Right renal cortex interstitium (tissue), 3 donors: ENCODE measurements around the gene KRTAP19-4. TPM values are rescaled to one million over a fixed set of nuclear protein-coding genes. Genes with fewer than 3 reads are reported as not detected.

Source experiments
- polyA plus RNA-seq, 3 donors: library from polyadenylated mRNA; unstranded; fragments of 120-200 nt; gene quantifications; one replicate each; pipeline ENCODE4 v1.2.1, GENCODE V29; 2013; ENCODE audit not compliant: insufficient read length in 3 of 3

Gene KRTAP19-4
- polyA plus RNA-seq, 3 donors: not detected

Other genes with a start within 250 kb of the KRTAP19-4 start
- not detected for gene KRTAP24-1, start 214.2 kb downstream of the KRTAP19-4 start, polyA plus RNA-seq
- gene KRTAP25-1, start 207.7 kb downstream of the KRTAP19-4 start, polyA plus RNA-seq: not detected
- not detected for gene KRTAP26-1, start 176.8 kb downstream of the KRTAP19-4 start, polyA plus RNA-seq
- gene KRTAP27-1, start 159.5 kb downstream of the KRTAP19-4 start, polyA plus RNA-seq: not detected
- not detected for gene KRTAP23-1, start 148.6 kb downstream of the KRTAP19-4 start, polyA plus RNA-seq
- gene KRTAP13-2, start 124.9 kb downstream of the KRTAP19-4 start, polyA plus RNA-seq: not detected
- not detected for gene KRTAP13-1, start 101.1 kb downstream of the KRTAP19-4 start, polyA plus RNA-seq
- not detected for gene KRTAP13-3, start 71.2 kb downstream of the KRTAP19-4 start, polyA plus RNA-seq
- gene KRTAP13-4, start 66.9 kb downstream of the KRTAP19-4 start, polyA plus RNA-seq: not detected
- gene KRTAP15-1, start 56.9 kb downstream of the KRTAP19-4 start, polyA plus RNA-seq: not detected
- not detected for gene KRTAP19-1, start 16.8 kb downstream of the KRTAP19-4 start, polyA plus RNA-seq
- not detected for gene KRTAP19-2, start 9.7 kb downstream of the KRTAP19-4 start, polyA plus RNA-seq
- not detected for gene KRTAP19-3, start 5.2 kb downstream of the KRTAP19-4 start, polyA plus RNA-seq
- not detected for gene KRTAP19-5, start 5.0 kb upstream of the KRTAP19-4 start, polyA plus RNA-seq
- not detected for gene KRTAP19-6, start 44.7 kb upstream of the KRTAP19-4 start, polyA plus RNA-seq
- gene KRTAP19-7, start 64.1 kb upstream of the KRTAP19-4 start, polyA plus RNA-seq: not detected
- not detected for gene KRTAP22-2, start 93.2 kb upstream of the KRTAP19-4 start, polyA plus RNA-seq
- not detected for gene KRTAP6-3, start 95.3 kb upstream of the KRTAP19-4 start, polyA plus RNA-seq
- gene KRTAP6-2, start 101.7 kb upstream of the KRTAP19-4 start, polyA plus RNA-seq: not detected
- gene KRTAP22-1, start 103.9 kb upstream of the KRTAP19-4 start, polyA plus RNA-seq: not detected
- gene KRTAP6-1, start 116.8 kb upstream of the KRTAP19-4 start, polyA plus RNA-seq: not detected
- not detected for gene KRTAP20-1, start 119.3 kb upstream of the KRTAP19-4 start, polyA plus RNA-seq
- not detected for gene KRTAP20-4, start 123.5 kb upstream of the KRTAP19-4 start, polyA plus RNA-seq
- not detected for gene KRTAP20-2, start 138.0 kb upstream of the KRTAP19-4 start, polyA plus RNA-seq
- gene KRTAP20-3, start 145.7 kb upstream of the KRTAP19-4 start, polyA plus RNA-seq: not detected
- not detected for gene KRTAP21-3, start 221.6 kb upstream of the KRTAP19-4 start, polyA plus RNA-seq